ENCODE measurements around the gene PARP4. TPM values are rescaled to one million over a fixed set of nuclear protein-coding genes. Genes with fewer than 3 reads are reported as not detected.
"Not testable (repeated sequence)": the region's sequence is repeated elsewhere in the genome, so short reads cannot be mapped to it uniquely, and the experiment has no call there.

The PARP4 gene
- total RNA-seq, 2 donors from 2014 or later: 27.2 to 35.8 TPM

- Histone ChIP-seq H3K4me1 (replicated peaks) (no peaks in the 10 kb centered on the region), H3K9me3 (no peaks in the 10 kb centered on the region), H3K4me3 (no peak overlapping the region), H3K27me3 (replicated peaks; ENCODE audit: insufficient read depth) (no peaks in the 10 kb centered on the region), H3K36me3 (peaks cover 0 to 3% of the 10 kb centered on the region in 2 donors), H3K27ac (peak overlapping the region in 1 of 2 donors; percentile 33)
- no peak for DNase-seq (ENCODE audit: low spot score)
- TF ChIP-seq POLR2AphosphoS5 (IDR thresholded peaks at IDR 0.05) (no peak), POLR2A (IDR thresholded peaks at IDR 0.05) (no peak)
- WGBS: 30% methylated on average over 3 of the region's 3 CpGs
- intact Hi-C loops (cut with DNase I): no loop called here
Observed at GRCh38 chr13:24495151-24495729, 17.3 kb downstream of the PARP4 start.

GRCh38 chr13:24493356-24493755 lies 19.2 kb downstream of the PARP4 start:
- WGBS: 92% methylated on average over 6 of the region's 6 CpGs
- intact Hi-C loops (cut with DNase I): no loop called here
- Histone ChIP-seq H3K36me3 (peaks cover 0 to 9% of the 10 kb centered on the region in 2 donors), H3K4me3 (no peak overlapping the region), H3K4me1 (replicated peaks) (no peaks in the 10 kb centered on the region), H3K27ac (no peak overlapping the region), H3K9me3 (no peaks in the 10 kb centered on the region), H3K27me3 (replicated peaks; ENCODE audit: insufficient read depth) (no peaks in the 10 kb centered on the region)
- TF ChIP-seq POLR2AphosphoS5 (IDR thresholded peaks at IDR 0.05) (no peak), POLR2A (IDR thresholded peaks at IDR 0.05) (no peak), CTCF (IDR thresholded peaks at IDR 0.05) (no peak)
- DNase-seq (ENCODE audit: low spot score): no peak

- H3K4me3 ChIP-seq: no peak overlapping the region
- H3K9me3 ChIP-seq: no peaks in the 10 kb centered on the region
- intact Hi-C loops (cut with DNase I): no loop called here
- H3K27me3 ChIP-seq (replicated peaks; ENCODE audit: insufficient read depth): no peaks in the 10 kb centered on the region
- H3K27ac ChIP-seq: no peak overlapping the region
- H3K36me3 ChIP-seq: peaks cover 0 to 7% of the 10 kb centered on the region in 2 donors
- H3K4me1 ChIP-seq (replicated peaks): no peaks in the 10 kb centered on the region
- no peak for DNase-seq (ENCODE audit: low spot score)
- 92% methylated on average over 7 of the region's 7 CpGs for whole genome bisulfite sequencing
- TF ChIP-seq POLR2A (IDR thresholded peaks at IDR 0.05) (no peak), POLR2AphosphoS5 (IDR thresholded peaks at IDR 0.05) (no peak), CTCF (IDR thresholded peaks at IDR 0.05) (no peak)
Observed at GRCh38 chr13:24491845-24492244, 20.7 kb downstream of the PARP4 start.

DNA sequence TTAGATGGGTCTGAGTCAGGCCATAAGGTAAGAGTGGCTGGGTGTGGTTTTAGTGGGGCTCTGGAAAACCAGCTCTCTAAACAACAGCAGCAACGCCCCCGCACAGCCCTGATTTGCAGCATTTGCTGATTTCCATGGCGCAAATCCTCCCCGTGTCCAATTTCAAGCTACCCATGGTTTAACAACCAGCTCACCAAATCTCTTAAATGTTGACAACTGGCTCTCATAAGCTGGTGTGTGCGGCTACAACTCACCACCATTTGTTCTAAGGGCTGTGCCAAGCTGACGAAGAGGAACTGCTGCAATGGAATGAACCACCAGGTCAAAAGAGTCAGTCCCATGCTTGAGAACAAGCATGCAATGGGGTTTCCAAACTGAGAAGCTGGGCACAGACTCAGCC lies 22.9 kb downstream of the PARP4 start:
- Histone ChIP-seq H3K4me1 (replicated peaks) (no peaks in the 10 kb centered on the region), H3K27me3 (replicated peaks; ENCODE audit: insufficient read depth) (no peaks in the 10 kb centered on the region), H3K4me3 (no peak overlapping the region), H3K27ac (no peak overlapping the region), H3K36me3 (peaks cover 0 to 7% of the 10 kb centered on the region in 2 donors), H3K9me3 (no peaks in the 10 kb centered on the region)
- no peak for DNase-seq (ENCODE audit: low spot score)
- 98% methylated on average over 6 of the region's 6 CpGs for WGBS
- intact Hi-C loops (cut with DNase I): no loop called here
- no peak for TF ChIP-seq POLR2AphosphoS5 (IDR thresholded peaks at IDR 0.05)

- H3K4me3 ChIP-seq; H3K27ac ChIP-seq; H3K9me3 ChIP-seq; DNase-seq (ENCODE audit: low spot score); H3K27me3 ChIP-seq (replicated peaks; ENCODE audit: insufficient read depth); intact Hi-C loops (cut with DNase I); H3K36me3 ChIP-seq; H3K4me1 ChIP-seq (replicated peaks): not testable (repeated sequence)
- 88% methylated on average over 8 of the region's 8 CpGs for WGBS
Observed at GRCh38 chr13:24488092-24488491, 24.5 kb downstream of the PARP4 start.

DNA sequence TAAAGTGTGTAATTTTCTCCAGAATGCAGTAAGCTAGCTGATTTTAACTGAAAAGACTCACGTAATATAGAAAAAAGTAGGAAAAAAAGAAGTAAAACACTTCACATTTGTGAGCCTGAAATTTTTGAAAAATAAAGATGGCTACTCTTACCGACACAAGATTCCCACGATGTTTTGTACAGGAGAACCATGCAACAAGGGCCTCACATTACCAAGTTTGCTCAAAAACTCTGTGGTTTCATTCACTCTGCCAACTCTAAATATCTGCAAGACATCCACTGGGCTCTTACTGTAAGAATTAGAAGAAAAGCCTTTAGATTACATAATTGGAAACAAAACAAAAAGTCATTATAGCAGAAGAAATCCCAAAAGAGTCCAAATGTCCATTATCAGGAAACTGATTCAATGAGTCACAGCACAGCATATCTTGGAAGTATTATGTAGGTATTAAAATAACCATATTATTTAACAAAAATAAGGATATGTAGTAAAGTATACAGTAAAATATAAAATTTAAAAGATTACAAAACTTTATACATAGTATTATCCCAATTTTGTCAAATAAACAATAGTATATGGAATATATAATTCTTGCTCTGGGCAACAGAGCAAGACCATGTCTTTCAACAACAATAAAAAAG lies 26.4 kb downstream of the PARP4 start:
- H3K27me3 ChIP-seq (replicated peaks; ENCODE audit: insufficient read depth); H3K9me3 ChIP-seq; H3K4me1 ChIP-seq (replicated peaks); intact Hi-C loops (cut with DNase I); H3K27ac ChIP-seq; DNase-seq (ENCODE audit: low spot score); H3K4me3 ChIP-seq; H3K36me3 ChIP-seq: not testable (repeated sequence)
- 98% methylated on average over 3 of the region's 3 CpGs for WGBS

GRCh38 chr13:24473686-24474085 lies 38.9 kb downstream of the PARP4 start:
- 90% methylated on average over 5 of the region's 5 CpGs for WGBS
- intact Hi-C loops (cut with DNase I): no loop called here
- H3K4me1 ChIP-seq (replicated peaks): no peaks in the 10 kb centered on the region
- no peak for DNase-seq (ENCODE audit: low spot score)
- peaks cover 0 to 5% of the 10 kb centered on the region in 2 donors for H3K36me3 ChIP-seq
- no peak for TF ChIP-seq CTCF (IDR thresholded peaks at IDR 0.05)
- no peak for TF ChIP-seq POLR2AphosphoS5 (IDR thresholded peaks at IDR 0.05)
- no peak for TF ChIP-seq POLR2A (IDR thresholded peaks at IDR 0.05)
- no peaks in the 10 kb centered on the region for H3K9me3 ChIP-seq
- no peak overlapping the region for H3K27ac ChIP-seq
- H3K27me3 ChIP-seq (replicated peaks; ENCODE audit: insufficient read depth): no peaks in the 10 kb centered on the region
- H3K4me3 ChIP-seq: no peak overlapping the region

DNA sequence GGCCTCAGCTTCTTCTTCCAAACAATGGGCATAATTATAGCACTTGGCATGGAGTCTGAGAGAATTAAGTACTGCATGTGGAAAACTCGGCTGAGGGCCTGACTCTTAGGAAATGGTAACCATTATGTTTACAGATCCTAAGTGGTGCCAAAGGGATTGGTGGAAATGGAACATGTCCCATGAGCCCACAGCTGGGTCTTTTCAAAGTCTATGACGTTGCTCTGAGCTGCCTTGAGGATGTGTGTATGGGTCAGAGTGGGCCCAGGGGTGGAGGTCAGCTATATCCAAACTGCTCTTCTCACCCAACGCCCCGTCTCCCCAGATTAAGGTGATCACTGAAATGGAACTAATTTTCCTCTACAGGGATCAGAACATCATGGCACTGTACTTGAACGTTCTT lies 40.4 kb downstream of the PARP4 start:
- 94% methylated on average over 4 of the region's 5 CpGs for WGBS
- H3K36me3 ChIP-seq; H3K9me3 ChIP-seq; DNase-seq (ENCODE audit: low spot score); H3K4me3 ChIP-seq; intact Hi-C loops (cut with DNase I); H3K27ac ChIP-seq; H3K27me3 ChIP-seq (replicated peaks; ENCODE audit: insufficient read depth); H3K4me1 ChIP-seq (replicated peaks): not testable (repeated sequence)
